Ovary (tissue), 9 donors: ENCODE results near the gene BABAM2. TPM values are rescaled to one million over a fixed set of nuclear protein-coding genes. Genes with fewer than 3 reads are reported as not detected.

Experiments used
- DNase-seq, 5 donors: peaks; one replicate each; pipeline ENCODE4 v3.0.0-alpha.2; 2019 to 2020
- H3K27ac ChIP-seq, 2 donors: fragments of 200-600 bp; one replicate each; pipeline versions ENCODE4 v1.5.1 to v1.8.0; 2019 to 2022
- H3K27me3 ChIP-seq: fragments of 200-600 bp; one replicate; pipeline ENCODE4 v1.8.0; 2022
- H3K36me3 ChIP-seq: fragments of 200-600 bp; sonication (generic); one replicate; pipeline ENCODE4 v1.5.1; 2019
- H3K4me1 ChIP-seq: one replicate; pipeline ENCODE4 v1.8.1; 2013; ENCODE audit warnings: mild to moderate bottlenecking, moderate library complexity; ENCODE audit not compliant: insufficient read depth
- H3K4me3 ChIP-seq: fragments of 200-600 bp; sonication (generic); one replicate; pipeline ENCODE4 v1.5.1; 2017
- H3K9me3 ChIP-seq, 2 donors: fragments of 200-600 bp in 1 of 2; sonication (generic) in 1 of 2; one replicate each; pipeline versions ENCODE4 v1.5.1 to v1.8.1; 2013 to 2019; ENCODE audit warnings: mild to moderate bottlenecking in 1 of 2, moderate library complexity in 1 of 2
- EP300 ChIP-seq: sonication (generic); formaldehyde crosslinking; IDR thresholded peaks from one replicate; pipeline ENCODE4 v1.6.1; 2017; ENCODE audit warnings: antibody characterized with exemption
- POLR2A ChIP-seq: fragments of 450-650 bp; IDR thresholded peaks from one replicate; pipeline ENCODE4 v1.6.1; 2017; ENCODE audit warnings: antibody characterized with exemption, mild to moderate bottlenecking, moderate library complexity
- WGBS, 3 donors: extraction: QIAGEN DNeasy Blood & Tissue Kit in 1 of 3; methylation state at CpG; one replicate each; pipeline versions ENCODE4 v1.1.5 to v1.1.7; 2013 to 2017; 5-methylcytosine and 5-hydroxymethylcytosine counted together
- intact Hi-C, 4 donors: fragments of 100-400 bp; cut with DNase I; formaldehyde crosslinking; loops; one replicate each; pipeline versions ENCODE4 v1.11.0 to v1.15.1; 2022 to 2023
- polyA plus RNA-seq, 2 donors: library from polyadenylated mRNA; stranded (reverse); fragments of 200-250 nt in 1 of 2; fragments of 350-450 nt in 1 of 2; fragmentation: Illumina TruSeq in 1 of 2; extraction: RNeasy Lipid Tissue Mini Kit (QIAGEN cat#74804) in 1 of 2; gene quantifications; one replicate each; pipeline ENCODE4 v1.2.3, GENCODE V29; 2013 to 2014
- total RNA-seq, 7 donors: library from RNA; depleted of rRNA in 2 of 7; stranded (reverse); fragments of >200 nt in 2 of 7; fragmentation: NEBNext Ultra II Directional in 3 of 7; extraction: Animal tissue kit (Norgen Biotek cat#: 25700) in 3 of 7; gene quantifications; one replicate each; pipeline versions ENCODE4 v1.1.0 to v1.2.4, GENCODE V29; 2016 to 2023
- TF ChIP-seq, protein P1 (sequence below), 3 donors: fragments of 450-650 bp in 2 of 3; fragments of 200-600 bp in 1 of 3; IDR thresholded peaks; one replicate each; pipeline versions ENCODE4 v1.5.1 to v1.8.0; 2016 to 2022; ENCODE audit warnings: antibody characterized with exemption in 3 of 3, mild to moderate bottlenecking in 1 of 3
- donor health status: DM: no; HTN: no; CAD: no; lungs with moderate emphysema.
- donor health status: DM: no; HTN: no; CAD: no.
- donor health status: Bipolar disorder and iron deficiency.
- donor health status: DM: yes; HTN: yes; CAD: no.
- donor health status: DM: no; HTN: no; CAD: no.
- donor health status: DM: yes; HTN: yes; CAD: no.

BABAM2 gene
- total and polyA plus RNA-seq, 9 donors, result 22.0 to 96.7 (median 46.8) TPM

DNA sequence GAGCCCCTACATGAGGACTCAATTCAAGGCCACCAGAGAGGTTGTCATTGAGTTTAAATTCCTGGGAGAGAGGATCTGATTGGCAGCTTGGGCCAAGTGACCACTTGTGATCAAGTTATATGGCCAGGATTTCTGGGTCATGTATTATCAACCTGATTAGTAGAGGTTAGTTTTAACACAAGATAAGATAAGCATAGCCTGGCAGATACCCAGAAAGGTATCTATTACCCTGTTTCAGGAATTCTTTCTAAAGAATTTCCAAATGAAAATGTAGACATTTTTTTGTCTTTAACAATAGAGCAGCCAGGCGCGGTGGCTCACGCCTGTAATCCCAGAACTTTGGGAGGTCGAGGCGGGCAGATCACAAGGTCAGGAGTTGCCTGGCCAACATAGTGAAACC lies 50.5 kb downstream of the BABAM2 start:
- intact Hi-C loops, result no loop called here
- Histone ChIP-seq H3K27ac (no peak overlapping the region), H3K9me3 (no peaks in the 10 kb centered on the region), H3K4me1 (peaks cover 3% of the 10 kb centered on the region), H3K4me3 (no peak overlapping the region), H3K36me3 (no peaks in the 10 kb centered on the region), H3K27me3 (no peaks in the 10 kb centered on the region)
- WGBS, 3 donors, result 97 to 98% (median 98%) methylated on average over 5 of the region's 5 CpGs
- DNase-seq, result no peak
- TF ChIP-seq, protein P1, sequence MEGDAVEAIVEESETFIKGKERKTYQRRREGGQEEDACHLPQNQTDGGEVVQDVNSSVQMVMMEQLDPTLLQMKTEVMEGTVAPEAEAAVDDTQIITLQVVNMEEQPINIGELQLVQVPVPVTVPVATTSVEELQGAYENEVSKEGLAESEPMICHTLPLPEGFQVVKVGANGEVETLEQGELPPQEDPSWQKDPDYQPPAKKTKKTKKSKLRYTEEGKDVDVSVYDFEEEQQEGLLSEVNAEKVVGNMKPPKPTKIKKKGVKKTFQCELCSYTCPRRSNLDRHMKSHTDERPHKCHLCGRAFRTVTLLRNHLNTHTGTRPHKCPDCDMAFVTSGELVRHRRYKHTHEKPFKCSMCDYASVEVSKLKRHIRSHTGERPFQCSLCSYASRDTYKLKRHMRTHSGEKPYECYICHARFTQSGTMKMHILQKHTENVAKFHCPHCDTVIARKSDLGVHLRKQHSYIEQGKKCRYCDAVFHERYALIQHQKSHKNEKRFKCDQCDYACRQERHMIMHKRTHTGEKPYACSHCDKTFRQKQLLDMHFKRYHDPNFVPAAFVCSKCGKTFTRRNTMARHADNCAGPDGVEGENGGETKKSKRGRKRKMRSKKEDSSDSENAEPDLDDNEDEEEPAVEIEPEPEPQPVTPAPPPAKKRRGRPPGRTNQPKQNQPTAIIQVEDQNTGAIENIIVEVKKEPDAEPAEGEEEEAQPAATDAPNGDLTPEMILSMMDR (IDR thresholded peaks at IDR 0.05), result no peak
- no peak for TF ChIP-seq POLR2A
- no peak for TF ChIP-seq EP300

DNA sequence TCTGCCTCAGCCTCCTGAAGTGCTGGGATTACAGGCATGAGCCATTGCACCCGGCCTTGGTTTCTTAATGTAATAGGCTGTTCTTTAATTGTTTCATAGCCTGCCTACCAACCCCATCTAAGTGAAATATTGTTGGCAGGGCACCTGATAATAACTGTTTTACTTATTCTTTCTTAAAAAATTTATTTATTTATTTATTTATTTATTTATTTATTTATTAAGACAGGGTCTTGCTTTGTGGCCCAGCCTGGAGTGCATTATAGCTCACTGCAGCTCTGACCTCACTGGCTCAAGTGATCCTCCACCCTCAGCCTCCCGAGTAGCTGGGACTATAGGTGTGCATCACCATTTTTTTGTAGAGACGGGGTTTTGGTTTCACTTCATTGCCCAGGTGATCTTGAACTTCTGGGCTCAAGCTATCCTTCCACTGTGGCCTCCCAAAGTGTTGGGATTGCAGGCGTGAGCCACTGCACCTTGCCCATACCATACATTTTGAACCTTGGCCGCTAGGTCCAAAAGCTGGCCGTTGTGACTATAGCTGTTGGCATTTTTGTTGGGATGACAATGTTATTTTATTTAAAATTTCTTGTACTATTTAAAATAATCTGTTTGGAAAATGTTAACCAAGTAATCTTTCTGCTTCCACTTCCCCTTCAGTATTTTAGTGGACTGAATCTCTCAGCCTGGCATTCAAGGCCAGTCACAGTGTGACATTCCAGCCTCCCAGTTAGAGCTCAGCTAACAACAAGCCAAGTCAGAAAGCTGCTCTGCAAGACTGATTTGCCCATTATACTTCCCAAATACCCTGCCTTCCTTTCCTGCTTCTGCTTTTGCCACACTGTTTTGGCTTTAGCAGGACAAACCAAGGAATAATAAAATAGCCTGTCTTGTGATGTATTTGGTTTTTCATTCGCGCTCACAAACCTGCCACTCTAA lies 52.4 kb downstream of the BABAM2 start:
- Histone ChIP-seq H3K9me3 (no peaks in the 10 kb centered on the region), H3K4me3 (no peak overlapping the region), H3K36me3 (no peaks in the 10 kb centered on the region), H3K27ac (no peak overlapping the region), H3K27me3 (no peaks in the 10 kb centered on the region), H3K4me1 (peaks cover 3% of the 10 kb centered on the region)
- TF ChIP-seq, protein P1 (IDR thresholded peaks at IDR 0.05), result no peak
- TF ChIP-seq POLR2A (no peak), EP300 (no peak)
- intact Hi-C loops, result no loop called here
- WGBS, 3 donors, result 91 to 94% (median 93%) methylated on average over 8 of the region's 8 CpGs
- no peak for DNase-seq

DNA sequence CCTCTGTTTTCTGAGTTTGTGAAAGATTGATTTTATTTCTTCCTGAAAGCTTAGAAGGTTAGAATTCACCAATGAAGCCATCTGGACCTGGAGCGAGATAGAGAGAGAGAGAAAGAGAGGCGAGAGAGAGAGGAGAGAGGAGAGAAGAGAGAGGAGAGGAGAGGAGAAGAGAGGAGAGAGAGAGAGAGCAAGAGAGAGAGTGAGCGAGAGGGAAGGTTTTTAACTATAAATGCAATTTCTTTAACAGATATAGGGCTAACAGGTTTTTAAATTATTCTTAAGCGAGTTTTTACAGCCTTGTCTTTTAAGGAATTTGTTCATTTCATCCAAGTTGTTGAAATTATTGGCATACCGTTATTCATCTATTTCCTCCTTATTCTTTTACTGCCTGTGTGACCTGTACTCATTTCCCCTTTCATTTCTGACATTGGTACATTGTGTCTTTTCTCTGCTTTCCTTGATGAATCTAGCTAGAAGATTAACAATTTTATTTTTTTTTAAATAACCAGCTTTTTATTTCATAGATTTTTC lies 56.1 kb downstream of the BABAM2 start:
- H3K4me1 ChIP-seq, result peaks cover 3% of the 10 kb centered on the region
- H3K4me3 ChIP-seq, result no peak overlapping the region
- no peaks in the 10 kb centered on the region for H3K36me3 ChIP-seq
- no peaks in the 10 kb centered on the region for H3K9me3 ChIP-seq
- no peak for TF ChIP-seq EP300
- TF ChIP-seq POLR2A, result no peak
- TF ChIP-seq, protein P1 (IDR thresholded peaks at IDR 0.05), result no peak
- no peak overlapping the region for H3K27ac ChIP-seq
- no peaks in the 10 kb centered on the region for H3K27me3 ChIP-seq
- intact Hi-C loops, result no loop called here
- DNase-seq, result no peak
- WGBS, 3 donors, result 20 to 58% (median 35%) methylated on average over 5 of the region's 5 CpGs

DNA sequence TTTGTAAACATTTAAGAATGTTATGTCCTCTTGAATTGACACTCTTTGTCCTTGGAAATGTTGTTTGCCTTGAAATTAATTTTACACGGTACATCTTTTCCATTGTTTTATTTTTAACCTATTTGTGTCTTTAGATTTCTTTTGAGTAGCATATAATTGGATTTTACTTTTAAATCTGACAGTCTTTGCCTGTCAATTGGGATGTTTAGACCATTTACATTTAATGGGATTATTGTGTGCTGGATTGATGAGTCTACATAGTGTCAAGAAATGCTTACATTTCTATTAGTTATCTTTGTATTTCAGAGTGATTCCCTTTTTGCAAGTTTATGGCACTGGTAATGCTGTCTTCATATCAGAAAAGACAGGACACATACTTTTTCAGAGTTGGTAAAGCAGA lies 61.5 kb downstream of the BABAM2 start:
- DNase-seq, result no peak
- no peaks in the 10 kb centered on the region for H3K4me1 ChIP-seq
- intact Hi-C loops, result loop anchor here in 1 of 4 donors (10.0 kb wide), 1 partner anchor 57 kb away; the partner anchor contains the start of genes BABAM2 and RBKS
- no peak overlapping the region for H3K4me3 ChIP-seq
- no peaks in the 10 kb centered on the region for H3K27me3 ChIP-seq
- no peaks in the 10 kb centered on the region for H3K36me3 ChIP-seq
- whole genome bisulfite sequencing, 3 donors, result 55 to 64% (median 56%) methylated on average over 1 of the region's 1 CpG
- TF ChIP-seq POLR2A (no peak), EP300 (no peak)
- TF ChIP-seq, protein P1 (IDR thresholded peaks at IDR 0.05), result no peak
- H3K27ac ChIP-seq, result no peak overlapping the region
- H3K9me3 ChIP-seq, result no peaks in the 10 kb centered on the region
